Neural progenitor cell (in vitro differentiated cells): ENCODE measurements around the gene NKX1-2.

ENCODE experiments used
- EZH2 ChIP-seq: fragments of 200-600 bp; sonication (generic); IDR thresholded peaks from 2 replicates; pipeline ENCODE4 v1.6.1; 2017; ENCODE audit warnings: antibody characterized with exemption, mild to moderate bottlenecking, moderate library complexity
- TF ChIP-seq, protein P1 (sequence below): fragments of 200-600 bp; sonication (generic); IDR thresholded peaks from 2 replicates; pipeline ENCODE4 v1.5.1; 2017; ENCODE audit warnings: antibody characterized with exemption, mild to moderate bottlenecking

DNA sequence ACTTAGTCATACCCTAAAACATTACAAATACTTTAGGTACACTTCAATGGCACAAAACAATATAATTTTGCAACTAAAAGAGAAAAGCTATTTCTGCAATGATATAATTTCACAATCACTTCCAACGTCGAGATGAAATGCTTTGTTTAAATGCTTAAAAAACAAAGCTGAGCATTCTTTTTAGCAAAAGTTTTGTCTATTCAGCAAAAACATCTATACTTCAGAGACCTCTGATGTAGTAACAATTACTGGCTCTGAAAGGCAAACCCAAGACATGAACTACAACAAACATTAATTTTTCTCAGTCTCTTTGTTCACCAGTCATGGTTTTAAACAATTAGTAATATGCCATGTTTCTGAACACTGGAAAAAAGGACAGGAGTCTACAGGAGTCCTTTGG, 47.6 kb downstream of the NKX1-2 start:
- TF ChIP-seq, protein P1, sequence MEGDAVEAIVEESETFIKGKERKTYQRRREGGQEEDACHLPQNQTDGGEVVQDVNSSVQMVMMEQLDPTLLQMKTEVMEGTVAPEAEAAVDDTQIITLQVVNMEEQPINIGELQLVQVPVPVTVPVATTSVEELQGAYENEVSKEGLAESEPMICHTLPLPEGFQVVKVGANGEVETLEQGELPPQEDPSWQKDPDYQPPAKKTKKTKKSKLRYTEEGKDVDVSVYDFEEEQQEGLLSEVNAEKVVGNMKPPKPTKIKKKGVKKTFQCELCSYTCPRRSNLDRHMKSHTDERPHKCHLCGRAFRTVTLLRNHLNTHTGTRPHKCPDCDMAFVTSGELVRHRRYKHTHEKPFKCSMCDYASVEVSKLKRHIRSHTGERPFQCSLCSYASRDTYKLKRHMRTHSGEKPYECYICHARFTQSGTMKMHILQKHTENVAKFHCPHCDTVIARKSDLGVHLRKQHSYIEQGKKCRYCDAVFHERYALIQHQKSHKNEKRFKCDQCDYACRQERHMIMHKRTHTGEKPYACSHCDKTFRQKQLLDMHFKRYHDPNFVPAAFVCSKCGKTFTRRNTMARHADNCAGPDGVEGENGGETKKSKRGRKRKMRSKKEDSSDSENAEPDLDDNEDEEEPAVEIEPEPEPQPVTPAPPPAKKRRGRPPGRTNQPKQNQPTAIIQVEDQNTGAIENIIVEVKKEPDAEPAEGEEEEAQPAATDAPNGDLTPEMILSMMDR: no peak
- TF ChIP-seq EZH2: no peak
